ENCODE results near the gene GADD45B. TPM values are rescaled to one million over a fixed set of nuclear protein-coding genes. Genes with fewer than 3 reads are reported as not detected.

Gene GADD45B
- total RNA-seq, 1 donor from 2014 or later = 34.3 TPM

DNA sequence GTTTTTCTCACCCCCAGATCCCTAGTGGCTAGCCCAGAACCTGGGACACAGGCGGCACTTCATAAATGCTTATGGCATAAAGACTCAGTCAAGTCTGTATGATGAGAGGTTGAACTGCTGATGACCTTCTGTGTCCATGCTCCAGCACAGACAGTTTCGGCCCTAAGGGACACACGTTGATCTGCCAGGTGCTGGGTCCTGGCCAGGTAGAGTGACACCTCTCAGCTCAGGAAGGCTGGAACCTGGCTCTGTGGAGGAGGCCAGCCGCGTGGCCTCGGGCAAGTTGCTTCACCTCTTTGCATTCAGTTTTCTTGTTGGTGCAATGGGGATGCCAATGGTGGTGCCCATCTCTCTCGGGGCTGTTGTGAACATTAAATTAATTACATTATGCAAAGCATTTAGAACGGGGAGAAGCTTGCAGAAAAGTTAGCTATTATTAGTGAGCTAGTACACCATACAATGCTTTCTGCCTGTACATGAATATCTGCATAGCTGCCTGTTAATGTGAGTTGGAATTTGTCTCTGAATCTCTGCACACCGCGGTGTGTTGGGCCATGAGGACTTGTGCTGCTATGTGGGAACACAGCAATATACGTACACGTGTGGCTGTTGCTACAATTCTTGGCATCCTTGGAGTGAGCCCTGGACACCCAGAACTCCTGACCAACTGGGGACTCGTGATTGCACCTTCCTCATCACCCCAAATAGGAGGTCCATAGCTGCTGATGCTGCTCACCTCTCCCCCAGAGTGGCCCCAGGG is 8.4 kb downstream of the GADD45B start:
- DNase-seq = no peak
- TF ChIP-seq, protein P1, sequence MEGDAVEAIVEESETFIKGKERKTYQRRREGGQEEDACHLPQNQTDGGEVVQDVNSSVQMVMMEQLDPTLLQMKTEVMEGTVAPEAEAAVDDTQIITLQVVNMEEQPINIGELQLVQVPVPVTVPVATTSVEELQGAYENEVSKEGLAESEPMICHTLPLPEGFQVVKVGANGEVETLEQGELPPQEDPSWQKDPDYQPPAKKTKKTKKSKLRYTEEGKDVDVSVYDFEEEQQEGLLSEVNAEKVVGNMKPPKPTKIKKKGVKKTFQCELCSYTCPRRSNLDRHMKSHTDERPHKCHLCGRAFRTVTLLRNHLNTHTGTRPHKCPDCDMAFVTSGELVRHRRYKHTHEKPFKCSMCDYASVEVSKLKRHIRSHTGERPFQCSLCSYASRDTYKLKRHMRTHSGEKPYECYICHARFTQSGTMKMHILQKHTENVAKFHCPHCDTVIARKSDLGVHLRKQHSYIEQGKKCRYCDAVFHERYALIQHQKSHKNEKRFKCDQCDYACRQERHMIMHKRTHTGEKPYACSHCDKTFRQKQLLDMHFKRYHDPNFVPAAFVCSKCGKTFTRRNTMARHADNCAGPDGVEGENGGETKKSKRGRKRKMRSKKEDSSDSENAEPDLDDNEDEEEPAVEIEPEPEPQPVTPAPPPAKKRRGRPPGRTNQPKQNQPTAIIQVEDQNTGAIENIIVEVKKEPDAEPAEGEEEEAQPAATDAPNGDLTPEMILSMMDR (IDR thresholded peaks at IDR 0.05; ENCODE audit: borderline replicate concordance) = no peak
- H3K27me3 ChIP-seq (ENCODE audit: low read depth) = no peaks in the 10 kb centered on the region
- no peaks in the 10 kb centered on the region for H3K36me3 ChIP-seq
- peaks cover 22% of the 10 kb centered on the region for H3K4me1 ChIP-seq
- intact Hi-C loops (cut with micrococcal nuclease) = no loop called here
- H3K27ac ChIP-seq (replicated peaks) = no peak overlapping the region
- no peak overlapping the region for H3K4me3 ChIP-seq
- peaks cover 18% of the 10 kb centered on the region for H3K9me3 ChIP-seq (replicated peaks)

DNA sequence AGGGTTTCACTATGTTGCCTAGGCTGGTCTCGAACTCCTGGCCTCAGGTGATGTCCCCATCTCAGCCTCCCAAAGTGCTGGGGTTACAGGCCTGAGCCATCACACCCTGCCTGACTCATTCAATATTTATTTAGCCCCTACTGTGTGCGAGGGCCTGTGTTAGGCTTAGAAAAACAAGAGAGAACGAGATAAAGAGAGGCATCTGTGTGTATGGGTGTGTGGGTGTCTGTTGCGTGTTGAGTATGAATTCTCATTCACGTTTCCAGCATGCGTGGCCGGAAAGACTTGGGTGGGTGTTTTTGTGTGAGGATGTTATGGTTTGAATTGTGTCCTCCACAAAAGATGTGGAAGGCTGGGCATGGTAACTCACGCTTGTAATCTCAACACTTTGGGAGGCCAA is 9.5 kb downstream of the GADD45B start:
- peaks cover 18% of the 10 kb centered on the region for H3K9me3 ChIP-seq (replicated peaks)
- peaks cover 28% of the 10 kb centered on the region for H3K4me1 ChIP-seq
- no peak overlapping the region for H3K4me3 ChIP-seq
- no peak overlapping the region for H3K27ac ChIP-seq (replicated peaks)
- TF ChIP-seq, protein P1 (IDR thresholded peaks at IDR 0.05; ENCODE audit: borderline replicate concordance) = no peak
- H3K27me3 ChIP-seq (ENCODE audit: low read depth) = no peaks in the 10 kb centered on the region
- DNase-seq = no peak
- intact Hi-C loops (cut with micrococcal nuclease) = no loop called here
- H3K36me3 ChIP-seq = no peaks in the 10 kb centered on the region

DNA sequence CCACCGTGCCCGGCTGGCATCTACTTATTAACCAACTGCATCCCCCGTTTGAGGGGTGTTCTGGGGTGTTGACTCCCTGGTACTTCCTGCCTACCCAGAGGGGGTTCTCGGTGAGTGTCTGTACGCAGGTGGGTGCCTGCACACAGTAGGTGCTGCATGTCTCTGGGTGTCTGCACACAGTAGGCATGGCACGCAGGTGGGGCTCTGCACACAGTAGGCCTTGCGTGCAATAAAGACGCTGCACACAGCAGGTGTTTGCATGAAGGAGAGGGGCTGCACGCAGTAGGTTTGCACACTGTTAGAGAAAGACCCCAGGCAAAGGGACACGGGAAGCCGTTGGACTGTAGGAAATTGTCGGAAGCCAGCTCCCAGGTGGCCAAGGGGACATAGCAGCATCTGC is 11.2 kb downstream of the GADD45B start:
- TF ChIP-seq, protein P1 (IDR thresholded peaks at IDR 0.05; ENCODE audit: borderline replicate concordance) = no peak
- H3K27me3 ChIP-seq (ENCODE audit: low read depth) = no peaks in the 10 kb centered on the region
- H3K36me3 ChIP-seq = no peaks in the 10 kb centered on the region
- DNase-seq = no peak
- H3K4me1 ChIP-seq = peaks cover 36% of the 10 kb centered on the region
- H3K27ac ChIP-seq (replicated peaks) = no peak overlapping the region
- no peak overlapping the region for H3K4me3 ChIP-seq
- intact Hi-C loops (cut with micrococcal nuclease) = no loop called here
- peaks cover 18% of the 10 kb centered on the region for H3K9me3 ChIP-seq (replicated peaks)

DNA sequence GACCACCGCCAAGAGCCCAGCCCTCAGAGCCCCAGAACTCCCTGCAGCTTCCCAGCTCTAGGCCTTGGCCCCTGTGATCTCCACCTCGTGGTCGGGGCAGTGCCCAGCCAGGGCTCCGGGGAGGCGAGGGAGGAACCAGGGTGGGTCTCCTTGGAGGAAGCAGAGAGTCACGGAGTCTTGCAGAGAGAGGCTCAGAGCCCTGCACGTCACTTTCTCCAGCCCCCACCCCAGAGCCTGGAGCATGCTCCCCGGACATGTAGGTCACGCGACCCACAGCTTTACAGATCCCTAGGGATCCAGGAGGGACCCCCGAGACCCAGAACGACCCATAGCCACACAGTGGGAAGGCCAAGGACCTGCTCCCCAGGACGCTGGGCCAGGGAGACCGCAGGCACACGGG is 11.9 kb downstream of the GADD45B start:
- H3K9me3 ChIP-seq (replicated peaks) = peaks cover 11% of the 10 kb centered on the region
- no peaks in the 10 kb centered on the region for H3K36me3 ChIP-seq
- DNase-seq = no peak
- H3K27me3 ChIP-seq (ENCODE audit: low read depth) = no peaks in the 10 kb centered on the region
- H3K27ac ChIP-seq (replicated peaks) = peak overlapping the region; percentile 73
- intact Hi-C loops (cut with micrococcal nuclease) = no loop called here
- peak overlapping the region; percentile 70 for H3K4me3 ChIP-seq
- TF ChIP-seq, protein P1 (IDR thresholded peaks at IDR 0.05; ENCODE audit: borderline replicate concordance) = no peak
- peaks cover 36% of the 10 kb centered on the region for H3K4me1 ChIP-seq

DNA sequence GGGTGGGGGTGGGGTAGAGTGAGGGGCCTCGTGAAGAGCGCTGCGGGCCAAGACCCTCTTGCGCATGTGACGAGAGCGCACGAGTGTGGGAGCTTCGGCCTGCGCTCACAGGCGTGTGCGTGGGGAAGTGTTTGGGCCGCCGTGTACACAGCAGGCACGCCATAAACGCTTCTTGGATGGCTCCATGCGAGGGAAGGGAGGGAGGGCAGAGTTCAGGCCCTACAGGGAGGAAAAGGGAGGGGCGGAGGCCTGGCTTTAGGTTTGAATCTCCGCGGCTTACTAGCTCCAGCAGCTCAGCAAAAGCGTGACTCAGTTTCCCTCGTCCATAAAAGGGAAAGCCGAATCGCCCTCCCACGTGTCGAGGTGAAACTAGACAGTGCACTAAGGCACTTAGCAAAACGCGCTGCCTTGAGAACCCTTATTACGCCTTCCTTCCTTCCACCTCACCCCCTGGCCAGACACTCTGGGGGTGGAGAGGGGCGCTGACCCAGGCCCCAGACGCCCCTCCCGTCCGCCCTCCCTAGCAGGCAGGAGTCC is 12.5 kb downstream of the GADD45B start:
- Histone ChIP-seq H3K4me3 (peak overlapping the region; percentile 70), H3K9me3 (replicated peaks) (peaks cover 5% of the 10 kb centered on the region), H3K36me3 (no peaks in the 10 kb centered on the region), H3K4me1 (peaks cover 36% of the 10 kb centered on the region), H3K27ac (replicated peaks) (peak overlapping the region; percentile 73), H3K27me3 (ENCODE audit: low read depth) (no peaks in the 10 kb centered on the region)
- TF ChIP-seq, protein P1 (IDR thresholded peaks at IDR 0.05; ENCODE audit: borderline replicate concordance) = no peak
- intact Hi-C loops (cut with micrococcal nuclease) = no loop called here
- DNase-seq = no peak

Measured in left ventricle myocardium inferior (tissue), 1 donor.